T follicular helper cell (primary cell): ENCODE data around the gene SFT2D3.
"Not testable (repeated sequence)": the region's sequence is repeated elsewhere in the genome, so short reads cannot be mapped to it uniquely, and the experiment has no call there.

Experiments used
- DNase-seq: peaks from one replicate; pipeline ENCODE4 v3.0.0-alpha.2; 2020; ENCODE audit warnings: low read depth

SFT2D3 gene

DNA sequence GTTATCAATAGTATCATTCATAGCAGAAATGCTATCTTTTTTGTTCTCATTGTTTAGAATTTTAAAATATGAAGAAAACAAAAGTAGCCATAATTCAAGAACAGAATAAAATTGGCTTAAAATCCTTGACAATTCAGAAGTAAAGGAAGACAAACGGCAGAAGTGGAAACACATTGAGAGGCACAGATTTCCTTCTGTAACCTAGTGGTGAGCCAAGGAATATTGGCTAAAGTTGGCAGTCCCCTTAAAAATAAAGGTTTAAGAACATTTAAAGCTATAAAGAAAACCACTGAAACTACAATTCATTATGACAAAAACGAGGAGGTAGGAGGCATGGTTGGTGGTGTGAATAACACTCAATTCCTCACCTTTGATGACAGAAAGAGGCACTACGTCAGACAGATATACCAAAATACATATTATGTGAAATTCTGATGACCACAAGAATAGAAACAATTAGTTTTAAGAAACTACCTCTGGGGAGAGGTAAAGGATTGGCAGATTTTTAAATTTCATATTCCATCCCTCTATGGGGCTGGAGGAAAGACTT is 42.3 kb downstream of the SFT2D3 start:
- DNase-seq = no peak

DNA sequence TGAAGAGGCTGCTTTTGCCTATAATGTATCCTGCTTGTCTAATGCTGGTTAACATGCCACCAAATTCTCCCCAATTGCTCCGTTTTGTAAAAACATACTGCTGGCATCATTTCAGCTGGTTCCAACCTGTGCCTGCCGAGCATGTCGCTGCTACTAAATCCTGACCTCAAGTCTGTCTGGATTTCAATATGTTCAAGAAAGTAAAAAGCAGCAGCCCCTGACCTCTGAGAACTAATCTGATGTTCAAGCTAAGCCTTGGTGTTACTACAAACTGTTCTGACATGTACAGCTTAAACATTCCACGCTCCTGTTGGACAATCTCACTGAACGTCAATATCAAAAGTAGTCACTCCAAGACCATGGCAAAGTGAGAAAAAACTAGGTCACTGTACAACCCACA is 46.3 kb downstream of the SFT2D3 start:
- DNase-seq = no peak

DNA sequence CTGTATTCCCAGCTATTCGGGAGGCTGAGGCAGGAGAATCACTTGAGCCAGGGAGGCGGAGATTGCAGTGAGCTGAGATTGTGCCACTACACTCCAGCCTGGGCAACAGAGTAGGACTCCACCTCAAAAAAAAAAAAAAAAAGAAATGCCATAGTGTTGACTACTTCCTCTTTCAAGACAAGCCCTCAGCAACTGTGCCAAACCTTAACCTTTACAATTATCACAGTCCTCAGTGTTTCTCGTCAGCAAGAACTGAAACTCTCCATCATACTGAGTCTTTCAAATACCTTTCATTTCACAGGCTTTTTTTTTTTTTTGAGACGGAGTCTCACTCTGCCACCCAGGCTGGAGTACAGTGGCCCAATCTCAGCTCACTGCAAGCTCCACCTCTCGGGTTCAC is 48.2 kb downstream of the SFT2D3 start:
- DNase-seq = not testable (repeated sequence)

DNA sequence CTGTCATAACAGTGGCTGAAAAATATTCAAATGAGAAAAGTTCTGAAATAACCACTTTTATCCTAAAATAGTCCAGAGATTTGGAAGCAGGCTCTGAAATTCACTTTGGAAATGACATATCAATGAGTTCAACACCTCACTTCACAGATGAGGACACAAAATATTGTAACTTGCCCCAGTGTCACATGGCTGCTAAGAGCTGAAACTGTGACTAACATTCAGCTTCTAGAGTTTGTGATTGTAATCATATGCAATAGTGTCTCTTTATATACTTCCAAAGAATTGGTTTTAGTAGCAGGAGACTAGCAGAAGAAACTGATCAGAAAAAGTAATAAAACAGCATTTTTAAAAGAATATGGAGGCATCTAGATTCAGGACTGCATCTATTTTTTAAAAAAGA is 52.1 kb downstream of the SFT2D3 start:
- DNase-seq = no peak

DNA sequence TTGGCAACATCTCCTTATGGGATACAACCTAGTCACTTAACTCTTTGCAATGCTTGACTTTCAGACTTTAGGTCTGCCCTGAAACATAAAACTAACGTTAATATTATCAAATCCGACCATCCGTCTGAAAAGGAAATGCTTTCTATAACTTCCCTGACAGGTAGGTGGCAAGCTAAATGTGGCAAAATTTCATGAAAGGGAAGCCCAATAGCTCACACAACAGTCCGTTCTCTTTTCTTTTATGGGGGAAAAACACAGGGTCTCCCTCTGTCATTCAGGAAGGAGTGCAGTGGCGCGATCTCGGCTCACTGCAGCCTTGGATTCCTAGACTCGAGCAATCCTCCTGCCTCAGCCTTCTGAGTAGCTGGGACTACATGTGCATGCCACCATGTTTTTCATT is 52.9 kb downstream of the SFT2D3 start:
- DNase-seq = no peak
